Choroid plexus epithelial cell (primary cell): ENCODE results near the gene APOC4.

Experiments used
- DNase-seq: peaks from one replicate; pipeline ENCODE4 v3.0.0-alpha.2; 2010; ENCODE audit warnings: low read depth
- H3K4me3 ChIP-seq: 2 replicates; pipeline ENCODE4 v1.5.1; 2011; ENCODE audit warnings: low read depth, mild to moderate bottlenecking, control low read depth, low read length, moderate library complexity
- TF ChIP-seq, protein P1 (sequence below): conservative IDR thresholded peaks from 2 replicates; pipeline ENCODE4 v1.5.1; 2011; ENCODE audit warnings: low read depth, mild to moderate bottlenecking, control low read depth, inconsistent platforms, low read length, moderate library complexity

The APOC4 gene

DNA sequence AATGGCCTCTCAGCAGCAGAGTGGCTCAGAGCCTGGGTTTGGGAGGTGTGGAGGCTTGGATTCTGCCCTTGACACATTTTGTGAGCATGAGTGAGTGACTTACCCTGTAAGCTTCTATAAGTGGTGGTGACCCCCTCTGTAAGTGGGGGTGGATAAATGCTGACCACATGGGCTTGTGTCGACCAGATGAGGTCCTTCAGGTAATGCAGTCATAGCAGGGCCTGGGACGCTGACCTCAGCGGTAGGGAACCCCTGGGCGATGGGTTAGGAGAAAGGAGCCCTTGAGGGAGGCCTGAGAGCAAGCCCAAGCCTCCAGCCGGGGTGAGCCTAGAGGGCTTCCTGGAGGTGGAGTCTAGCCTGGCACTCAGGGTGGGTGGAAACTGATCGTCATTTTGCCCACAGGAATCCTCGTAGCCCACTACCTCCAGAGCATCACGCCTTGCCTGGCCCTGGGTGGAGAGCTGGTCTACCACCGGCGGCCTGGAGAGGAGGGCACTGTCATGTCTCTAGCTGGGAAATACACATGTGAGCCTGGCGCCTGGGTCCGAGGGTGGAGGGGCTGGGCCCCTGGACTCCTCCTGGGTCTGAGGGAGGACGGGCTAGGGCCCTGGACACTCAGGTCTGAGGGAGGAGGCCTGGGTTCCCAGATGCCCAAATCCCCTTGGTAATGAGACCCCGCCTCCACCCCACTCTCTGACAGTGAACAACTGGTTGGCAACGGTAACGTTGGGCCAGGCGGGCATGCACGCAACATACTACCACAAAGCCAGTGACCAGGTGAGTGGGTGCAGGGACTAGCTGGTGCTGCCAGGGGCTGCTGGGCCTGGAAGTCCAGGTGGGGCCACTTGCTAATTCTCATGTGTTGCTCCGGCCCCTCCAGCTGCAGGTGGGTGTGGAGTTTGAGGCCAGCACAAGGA, 41.5 kb upstream of the APOC4 start:
- no peak for DNase-seq
- TF ChIP-seq, protein P1, sequence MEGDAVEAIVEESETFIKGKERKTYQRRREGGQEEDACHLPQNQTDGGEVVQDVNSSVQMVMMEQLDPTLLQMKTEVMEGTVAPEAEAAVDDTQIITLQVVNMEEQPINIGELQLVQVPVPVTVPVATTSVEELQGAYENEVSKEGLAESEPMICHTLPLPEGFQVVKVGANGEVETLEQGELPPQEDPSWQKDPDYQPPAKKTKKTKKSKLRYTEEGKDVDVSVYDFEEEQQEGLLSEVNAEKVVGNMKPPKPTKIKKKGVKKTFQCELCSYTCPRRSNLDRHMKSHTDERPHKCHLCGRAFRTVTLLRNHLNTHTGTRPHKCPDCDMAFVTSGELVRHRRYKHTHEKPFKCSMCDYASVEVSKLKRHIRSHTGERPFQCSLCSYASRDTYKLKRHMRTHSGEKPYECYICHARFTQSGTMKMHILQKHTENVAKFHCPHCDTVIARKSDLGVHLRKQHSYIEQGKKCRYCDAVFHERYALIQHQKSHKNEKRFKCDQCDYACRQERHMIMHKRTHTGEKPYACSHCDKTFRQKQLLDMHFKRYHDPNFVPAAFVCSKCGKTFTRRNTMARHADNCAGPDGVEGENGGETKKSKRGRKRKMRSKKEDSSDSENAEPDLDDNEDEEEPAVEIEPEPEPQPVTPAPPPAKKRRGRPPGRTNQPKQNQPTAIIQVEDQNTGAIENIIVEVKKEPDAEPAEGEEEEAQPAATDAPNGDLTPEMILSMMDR, result no peak
- no peak overlapping the region for H3K4me3 ChIP-seq

DNA sequence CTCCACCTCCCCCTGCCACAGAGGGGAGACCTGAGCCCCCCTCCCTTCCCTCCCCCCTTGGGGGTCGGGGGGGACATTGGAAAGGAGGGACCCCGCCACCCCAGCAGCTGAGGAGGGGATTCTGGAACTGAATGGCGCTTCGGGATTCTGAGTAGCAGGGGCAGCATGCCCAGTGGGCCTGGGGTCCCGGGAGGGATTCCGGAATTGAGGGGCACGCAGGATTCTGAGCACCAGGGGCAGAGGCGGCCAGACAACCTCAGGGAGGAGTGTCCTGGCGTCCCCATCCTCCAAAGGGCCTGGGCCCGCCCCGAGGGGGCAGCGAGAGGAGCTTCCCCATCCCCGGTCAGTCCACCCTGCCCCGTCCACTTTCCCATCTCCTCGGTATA, 38.8 kb upstream of the APOC4 start:
- no peak overlapping the region for H3K4me3 ChIP-seq
- no peak for DNase-seq

DNA sequence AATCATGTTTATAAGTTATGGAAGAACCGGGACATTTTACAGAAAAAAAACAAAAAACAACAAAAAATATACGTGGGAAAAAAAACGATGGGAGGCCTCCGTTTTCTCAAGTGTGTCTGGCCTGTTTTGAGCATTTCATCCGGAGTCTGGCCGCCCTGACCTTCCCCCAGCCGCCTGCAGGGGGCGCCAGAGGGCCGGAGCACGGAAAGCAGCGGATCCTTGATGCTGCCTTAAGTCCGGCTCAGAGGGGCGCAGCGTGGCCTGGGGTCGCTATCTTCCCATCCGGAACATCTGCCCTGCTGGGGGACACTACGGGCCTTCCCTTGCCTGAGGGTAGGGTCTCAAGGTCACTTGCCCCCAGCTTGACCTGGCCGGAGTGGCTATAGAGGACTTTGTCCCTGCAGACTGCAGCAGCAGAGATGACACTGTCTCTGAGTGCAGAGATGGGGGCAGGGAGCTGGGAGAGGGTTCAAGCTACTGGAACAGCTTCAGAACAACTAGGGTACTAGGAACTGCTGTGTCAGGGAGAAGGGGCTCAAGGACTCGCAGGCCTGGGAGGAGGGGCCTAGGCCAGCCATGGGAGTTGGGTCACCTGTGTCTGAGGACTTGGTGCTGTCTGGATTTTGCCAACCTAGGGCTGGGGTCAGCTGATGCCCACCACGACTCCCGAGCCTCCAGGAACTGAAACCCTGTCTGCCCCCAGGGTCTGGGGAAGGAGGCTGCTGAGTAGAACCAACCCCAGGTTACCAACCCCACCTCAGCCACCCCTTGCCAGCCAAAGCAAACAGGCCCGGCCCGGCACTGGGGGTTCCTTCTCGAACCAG, 38.2 kb upstream of the APOC4 start:
- H3K4me3 ChIP-seq, result no peak overlapping the region
- DNase-seq, result peak; percentile 75
- TF ChIP-seq, protein P1, result peak; percentile 96

More for the DNA sequence above, 38.8 kb upstream of the APOC4 start:
- TF ChIP-seq, protein P1, result no peak

DNA sequence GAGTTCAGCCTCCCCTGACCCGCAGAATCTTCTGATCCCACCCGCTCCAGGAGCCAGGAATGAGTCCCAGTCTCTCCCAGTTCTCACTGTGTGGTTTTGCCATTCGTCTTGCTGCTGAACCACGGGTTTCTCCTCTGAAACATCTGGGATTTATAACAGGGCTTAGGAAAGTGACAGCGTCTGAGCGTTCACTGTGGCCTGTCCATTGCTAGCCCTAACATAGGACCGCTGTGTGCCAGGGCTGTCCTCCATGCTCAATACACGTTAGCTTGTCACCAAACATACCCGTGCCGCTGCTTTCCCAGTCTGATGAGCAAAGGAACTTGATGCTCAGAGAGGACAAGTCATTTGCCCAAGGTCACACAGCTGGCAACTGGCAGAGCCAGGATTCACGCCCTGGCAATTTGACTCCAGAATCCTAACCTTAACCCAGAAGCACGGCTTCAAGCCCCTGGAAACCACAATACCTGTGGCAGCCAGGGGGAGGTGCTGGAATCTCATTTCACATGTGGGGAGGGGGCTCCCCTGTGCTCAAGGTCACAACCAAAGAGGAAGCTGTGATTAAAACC, 37.5 kb upstream of the APOC4 start:
- TF ChIP-seq, protein P1, result peak; percentile 43
- no peak for DNase-seq
- no peak overlapping the region for H3K4me3 ChIP-seq

DNA sequence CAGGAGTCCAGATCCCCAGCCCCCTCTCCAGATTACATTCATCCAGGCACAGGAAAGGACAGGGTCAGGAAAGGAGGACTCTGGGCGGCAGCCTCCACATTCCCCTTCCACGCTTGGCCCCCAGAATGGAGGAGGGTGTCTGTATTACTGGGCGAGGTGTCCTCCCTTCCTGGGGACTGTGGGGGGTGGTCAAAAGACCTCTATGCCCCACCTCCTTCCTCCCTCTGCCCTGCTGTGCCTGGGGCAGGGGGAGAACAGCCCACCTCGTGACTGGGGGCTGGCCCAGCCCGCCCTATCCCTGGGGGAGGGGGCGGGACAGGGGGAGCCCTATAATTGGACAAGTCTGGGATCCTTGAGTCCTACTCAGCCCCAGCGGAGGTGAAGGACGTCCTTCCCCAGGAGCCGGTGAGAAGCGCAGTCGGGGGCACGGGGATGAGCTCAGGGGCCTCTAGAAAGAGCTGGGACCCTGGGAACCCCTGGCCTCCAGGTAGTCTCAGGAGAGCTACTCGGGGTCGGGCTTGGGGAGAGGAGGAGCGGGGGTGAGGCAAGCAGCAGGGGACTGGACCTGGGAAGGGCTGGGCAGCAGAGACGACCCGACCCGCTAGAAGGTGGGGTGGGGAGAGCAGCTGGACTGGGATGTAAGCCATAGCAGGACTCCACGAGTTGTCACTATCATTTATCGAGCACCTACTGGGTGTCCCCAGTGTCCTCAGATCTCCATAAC, 36.4 kb upstream of the APOC4 start, which contains the start of gene APOE:
Gene APOE, plus strand, starts transcription at position 360 of the 724 bp plus-strand sequence. CDS start 829 bp downstream, outside the sequence.
- H3K4me3 ChIP-seq, result peak within 1 kb of the TSS; percentile 66
- TF ChIP-seq, protein P1, result no peak
- peak; percentile 45 for DNase-seq

DNA sequence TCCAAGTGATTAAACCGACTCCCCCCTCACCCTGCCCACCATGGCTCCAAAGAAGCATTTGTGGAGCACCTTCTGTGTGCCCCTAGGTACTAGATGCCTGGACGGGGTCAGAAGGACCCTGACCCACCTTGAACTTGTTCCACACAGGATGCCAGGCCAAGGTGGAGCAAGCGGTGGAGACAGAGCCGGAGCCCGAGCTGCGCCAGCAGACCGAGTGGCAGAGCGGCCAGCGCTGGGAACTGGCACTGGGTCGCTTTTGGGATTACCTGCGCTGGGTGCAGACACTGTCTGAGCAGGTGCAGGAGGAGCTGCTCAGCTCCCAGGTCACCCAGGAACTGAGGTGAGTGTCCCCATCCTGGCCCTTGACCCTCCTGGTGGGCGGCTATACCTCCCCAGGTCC, 34.4 kb upstream of the APOC4 start:
- DNase-seq, result no peak
- H3K4me3 ChIP-seq, result no peak overlapping the region
- TF ChIP-seq, protein P1, result no peak
